Stimulated activated CD4-positive, alpha-beta T cell treated with anti-CD3 and anti-CD28 coated beads, TNF-alpha, amount 100 ng/mL, for 48 hours (primary cell): ENCODE data around the gene ANP32D.
"Not testable (repeated sequence)": the region's sequence is repeated elsewhere in the genome, so short reads cannot be mapped to it uniquely, and the experiment has no call there.

Source experiments
- DNase-seq, 3 donors: peaks; one replicate each; pipeline ENCODE4 v3.0.0-alpha.2; 2020; ENCODE audit warnings: low read depth in 3 of 3

The ANP32D gene

GRCh38 chr12:48472259-48472658 lies at the start of gene ANP32D:
Gene ANP32D (plus strand): TSS chr12:48472559. CDS start chr12:48472665, 106 bp downstream.
- no peak for DNase-seq

- no peak for DNase-seq
Measured at GRCh38 chr12:48423171-48423570, 49.2 kb upstream of the ANP32D start.

GRCh38 chr12:48424644-48425043 lies 47.7 kb upstream of the ANP32D start:
- no peak for DNase-seq

GRCh38 chr12:48434016-48434415 lies 38.3 kb upstream of the ANP32D start:
- DNase-seq, result not testable (repeated sequence)

GRCh38 chr12:48441069-48441468 lies 31.3 kb upstream of the ANP32D start:
- DNase-seq, result no peak

GRCh38 chr12:48442179-48442847 lies 30.0 kb upstream of the ANP32D start:
- DNase-seq, result no peak

- no peak for DNase-seq
Measured at GRCh38 chr12:48445538-48445937, 26.8 kb upstream of the ANP32D start.

- DNase-seq, result no peak
Measured at GRCh38 chr12:48446161-48446776, 26.1 kb upstream of the ANP32D start.

- no peak for DNase-seq
Measured at GRCh38 chr12:48447755-48448154, 24.6 kb upstream of the ANP32D start.

- no peak for DNase-seq
Measured at GRCh38 chr12:48451372-48451771, 21.0 kb upstream of the ANP32D start.

GRCh38 chr12:48452961-48453360 lies 19.4 kb upstream of the ANP32D start:
- DNase-seq, result not testable (repeated sequence)

GRCh38 chr12:48454667-48455066 lies 17.7 kb upstream of the ANP32D start:
- DNase-seq, result no peak

- DNase-seq, result no peak
Measured at GRCh38 chr12:48455116-48455515, 17.2 kb upstream of the ANP32D start.

- DNase-seq, result no peak
Measured at GRCh38 chr12:48459259-48459658, 13.1 kb upstream of the ANP32D start.

GRCh38 chr12:48469027-48469426 lies 3.3 kb upstream of the ANP32D start:
- DNase-seq, result not testable (repeated sequence)

- DNase-seq, result no peak
Measured at GRCh38 chr12:48473061-48473460, 702 bp downstream of the ANP32D start.

- not testable (repeated sequence) for DNase-seq
Measured at GRCh38 chr12:48474497-48474896, 2.1 kb downstream of the ANP32D start.

GRCh38 chr12:48482198-48482597 lies 9.8 kb downstream of the ANP32D start, which contains the start of gene C12orf54:
Gene C12orf54 (plus strand): TSS chr12:48482498. CDS start chr12:48483297, 799 bp downstream.
- DNase-seq, result no peak

- DNase-seq, result no peak
Measured at GRCh38 chr12:48482930-48483329, 10.6 kb downstream of the ANP32D start.

- no peak for DNase-seq
Measured at GRCh38 chr12:48486261-48486660, 13.9 kb downstream of the ANP32D start.

GRCh38 chr12:48486679-48487078 lies 14.3 kb downstream of the ANP32D start:
- DNase-seq, result no peak

- DNase-seq, result no peak
Measured at GRCh38 chr12:48489012-48489411, 16.7 kb downstream of the ANP32D start.

GRCh38 chr12:48489456-48489855 lies 17.1 kb downstream of the ANP32D start:
- not testable (repeated sequence) for DNase-seq
